ENCODE results near the gene KRTAP10-7. TPM values are rescaled to one million over a fixed set of nuclear protein-coding genes. Genes with fewer than 3 reads are reported as not detected.
"Not testable (repeated sequence)": the region's sequence is repeated elsewhere in the genome, so short reads cannot be mapped to it uniquely, and the experiment has no call there.

Gene KRTAP10-7
- total and polyA plus RNA-seq, 9 of the 15 experiments (the other 6 are each of a cell fraction or from before 2014, with no cell fraction given), result not detected

- TF ChIP-seq E2F6 (IDR thresholded peaks at IDR 0.05; ENCODE audit: borderline replicate concordance in 1 of 2, extremely low read depth in 1 of 2, insufficient read depth in 1 of 2, insufficient read length in 1 of 2, low read depth in 1 of 2, low read length in 1 of 2, poor library complexity in 1 of 2, severe bottlenecking in 1 of 2), result no peak
- no peak for TF ChIP-seq ARID3A (IDR thresholded peaks at IDR 0.05; ENCODE audit: borderline replicate concordance, low read depth, low read length)
- no peak for TF ChIP-seq ZNF133 (CRISPR knock-in tag; IDR thresholded peaks at IDR 0.05)
- no peak for TF ChIP-seq RUNX1 (IDR thresholded peaks at IDR 0.05; ENCODE audit: low read depth)
- TF ChIP-seq EWSR1 (IDR thresholded peaks at IDR 0.05; ENCODE audit: borderline replicate concordance, low read depth, partially characterized antibody), result no peak
Observed at GRCh38 chr21:44590311-44590721, 10.1 kb upstream of the KRTAP10-7 start (continued).

GRCh38 chr21:44590897-44591800, 9.2 kb upstream of the KRTAP10-7 start:
- Histone ChIP-seq H3K27me3 (ENCODE audit: control insufficient read depth in 2 of 2, insufficient read depth in 2 of 2, low read length in 2 of 2) (peaks cover 0 to 11% of the 10 kb centered on the region in 2 experiments; a peak in 1 of 5 replicates), H3K4me1 (replicated peaks in 1 of 2; ENCODE audit: control insufficient read depth in 2 of 2, insufficient read depth in 2 of 2, low read length in 2 of 2) (peaks cover 24 to 37% of the 10 kb centered on the region in 2 experiments)
- BruUV-seq (replicated peaks); H3K4me3 ChIP-seq; H3K9ac ChIP-seq (ENCODE audit: insufficient read depth in 1 of 2, low read depth in 2 of 2, low read length in 2 of 2); FAIRE-seq; H3K79me2 ChIP-seq (ENCODE audit: control insufficient read depth, insufficient read depth, low read length); H3K36me3 ChIP-seq (ENCODE audit: control insufficient read depth, insufficient read depth, low read length); H3K4me2 ChIP-seq (ENCODE audit: insufficient read depth, low read length); H3K9me3 ChIP-seq (replicated peaks; ENCODE audit: control insufficient read depth, insufficient read depth, low read depth, low read length); H2AFZ ChIP-seq (ENCODE audit: low read depth, low read length); CTCF ChIA-PET (ENCODE audit: low intra/inter-chr PET ratio); ATAC-seq; in situ Hi-C loops (cut with MboI); DNase-seq (ENCODE audit: extremely low read depth in 1 of 4, low spot score in 3 of 4); H3K9me1 ChIP-seq (ENCODE audit: control insufficient read depth, insufficient read depth, low read length); H3K27ac ChIP-seq (ENCODE audit: extremely low read depth, low read depth, low read length); intact Hi-C loops (cut with micrococcal nuclease); H4K20me1 ChIP-seq (replicated peaks; ENCODE audit: control insufficient read depth, insufficient read depth, low read length): not testable (repeated sequence)
- POLR2A ChIA-PET, result interaction anchor here (0.5 to 0.6 kb wide), 2 partner anchors 61 to 523 kb away, joined by 3 to 4 read pairs; no protein-coding TSS in a partner anchor
- 6% methylated on average over 13 of the region's 19 CpGs for WGBS (ENCODE audit: insufficient coverage, low coverage, missing lambda C conversion rate)

- no CpG with 5 or more reads among the region's 4 CpGs for WGBS (ENCODE audit: insufficient coverage, low coverage, missing lambda C conversion rate)
- H3K27me3 ChIP-seq (ENCODE audit: control insufficient read depth in 2 of 2, insufficient read depth in 2 of 2, low read length in 2 of 2), result peaks cover 0 to 15% of the 10 kb centered on the region in 2 experiments; a peak in 1 of 5 replicates
- H3K79me2 ChIP-seq (ENCODE audit: control insufficient read depth, insufficient read depth, low read length); in situ Hi-C loops (cut with MboI); H3K4me3 ChIP-seq; H3K27ac ChIP-seq (ENCODE audit: extremely low read depth, low read depth, low read length); H3K9ac ChIP-seq (ENCODE audit: insufficient read depth in 1 of 2, low read depth in 2 of 2, low read length in 2 of 2); ATAC-seq; CTCF ChIA-PET (ENCODE audit: low intra/inter-chr PET ratio); H3K4me2 ChIP-seq (ENCODE audit: insufficient read depth, low read length); H2AFZ ChIP-seq (ENCODE audit: low read depth, low read length); H3K9me1 ChIP-seq (ENCODE audit: control insufficient read depth, insufficient read depth, low read length); H4K20me1 ChIP-seq (replicated peaks; ENCODE audit: control insufficient read depth, insufficient read depth, low read length); H3K9me3 ChIP-seq (replicated peaks; ENCODE audit: control insufficient read depth, insufficient read depth, low read depth, low read length); FAIRE-seq; BruUV-seq (replicated peaks); intact Hi-C loops (cut with micrococcal nuclease); H3K36me3 ChIP-seq (ENCODE audit: control insufficient read depth, insufficient read depth, low read length); DNase-seq (ENCODE audit: extremely low read depth in 1 of 4, low spot score in 3 of 4): not testable (repeated sequence)
- POLR2A ChIA-PET, result interaction anchor here (1.2 kb wide), 1 partner anchor 18 kb away, joined by 5 read pairs; the partner anchor contains the start of gene KRTAP10-4
- peaks cover 24 to 37% of the 10 kb centered on the region in 2 experiments for H3K4me1 ChIP-seq (replicated peaks in 1 of 2; ENCODE audit: control insufficient read depth in 2 of 2, insufficient read depth in 2 of 2, low read length in 2 of 2)
Observed at GRCh38 chr21:44591801-44592130, 8.6 kb upstream of the KRTAP10-7 start.
